Renal pelvis (tissue), 4 donors: Measurements from ENCODE around the gene ST14. TPM values are rescaled to one million over a fixed set of nuclear protein-coding genes. Genes with fewer than 3 reads are reported as not detected.
"Not testable (repeated sequence)": the region's sequence is repeated elsewhere in the genome, so short reads cannot be mapped to it uniquely, and the experiment has no call there.

ENCODE experiments used
- DNase-seq: peaks from one replicate; pipeline ENCODE4 v3.0.0-alpha.2; 2013
- polyA plus RNA-seq, 3 donors: library from polyadenylated mRNA; unstranded; fragments of 120-200 nt; gene quantifications; one replicate each; pipeline ENCODE4 v1.2.1, GENCODE V29; 2013; ENCODE audit not compliant: insufficient read length in 3 of 3

Gene ST14
- polyA plus RNA-seq, 3 donors = 34.2 to 39.2 (median 34.6) TPM

DNA sequence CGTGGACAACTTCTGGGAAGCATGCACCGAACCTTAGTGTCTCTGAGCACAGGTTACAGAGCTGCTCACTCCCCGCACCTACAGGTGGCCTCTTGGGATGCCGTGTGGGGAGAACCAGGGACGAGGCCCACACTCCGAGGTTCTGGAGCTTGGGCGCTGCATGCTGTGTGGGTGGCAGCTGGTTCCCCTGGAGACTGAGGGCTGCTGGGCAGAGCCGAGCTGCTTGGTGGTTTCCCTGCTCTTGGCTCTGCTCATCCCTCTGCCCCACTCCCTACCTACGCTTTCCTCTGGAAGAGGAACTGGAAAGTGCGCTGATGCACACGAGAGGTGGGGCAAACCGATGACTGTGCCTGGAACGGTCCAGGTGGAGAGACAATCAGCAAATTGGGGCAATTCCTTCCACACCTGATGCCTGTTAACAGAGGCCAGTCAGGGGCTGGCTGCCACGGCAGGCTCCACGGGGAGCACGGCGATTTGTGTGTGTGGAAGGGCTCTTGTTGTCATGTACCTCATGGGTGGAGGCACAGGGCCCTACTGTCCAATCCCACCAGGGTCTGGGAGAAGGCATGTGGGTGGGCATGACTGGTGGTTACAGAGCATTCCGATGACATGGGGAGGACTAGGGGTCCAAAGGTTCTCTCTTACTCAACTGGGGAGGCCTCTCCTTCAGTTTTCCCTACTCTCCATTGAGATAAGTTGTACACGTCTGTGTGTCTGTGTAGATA lies 60.9 kb downstream of the ST14 start:
- no peak for DNase-seq

DNA sequence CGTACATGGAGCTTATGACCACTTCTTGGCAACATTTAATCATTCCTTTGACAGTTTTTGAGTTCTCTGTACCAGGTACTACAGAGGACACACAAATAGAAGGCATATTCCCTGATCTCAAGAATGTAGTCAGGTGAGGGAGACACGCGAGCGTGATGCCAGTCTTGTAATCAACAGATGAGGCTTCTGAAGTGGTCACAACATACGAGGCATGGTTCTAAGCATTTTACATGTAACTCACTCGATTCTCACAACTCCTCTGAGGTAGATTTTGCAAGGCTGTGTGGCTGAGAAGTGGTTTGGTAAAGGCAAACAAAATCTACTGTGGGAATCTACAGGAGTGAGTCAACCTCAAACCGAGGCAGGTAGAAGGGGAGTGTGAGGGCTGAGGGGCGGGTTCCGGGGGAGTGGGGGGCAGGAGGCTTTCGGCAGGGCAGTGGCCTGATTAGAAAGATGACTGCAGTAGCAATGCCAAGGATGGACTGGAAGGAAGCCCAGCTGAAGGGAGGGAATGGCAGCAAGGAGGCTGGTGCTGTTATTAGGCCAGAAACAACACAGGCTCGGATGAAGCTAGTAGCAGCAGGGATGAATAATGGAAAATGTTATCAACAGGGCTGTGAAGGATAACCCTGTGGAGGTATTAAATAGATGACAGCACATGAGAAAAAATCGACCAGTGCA lies 63.8 kb downstream of the ST14 start:
- DNase-seq = no peak

DNA sequence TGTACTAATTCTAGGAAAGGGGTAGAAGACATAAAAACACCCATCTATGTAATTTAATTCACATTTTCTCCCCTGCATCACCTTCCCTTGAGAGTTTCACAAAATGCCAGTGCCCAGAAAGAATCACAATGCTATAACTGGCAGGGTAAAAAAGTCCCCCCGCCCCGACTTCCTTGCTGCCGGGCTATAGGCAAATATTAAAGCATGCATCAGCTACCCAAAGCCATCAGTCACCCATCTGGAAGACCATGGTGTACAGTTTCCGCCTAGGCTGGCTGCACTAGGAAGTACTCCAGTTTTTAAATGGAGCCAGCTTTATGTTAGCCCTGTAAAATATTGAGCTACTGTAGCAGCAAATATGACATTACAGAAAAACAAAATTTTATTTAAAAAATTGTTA lies 67.8 kb downstream of the ST14 start:
- DNase-seq = no peak

DNA sequence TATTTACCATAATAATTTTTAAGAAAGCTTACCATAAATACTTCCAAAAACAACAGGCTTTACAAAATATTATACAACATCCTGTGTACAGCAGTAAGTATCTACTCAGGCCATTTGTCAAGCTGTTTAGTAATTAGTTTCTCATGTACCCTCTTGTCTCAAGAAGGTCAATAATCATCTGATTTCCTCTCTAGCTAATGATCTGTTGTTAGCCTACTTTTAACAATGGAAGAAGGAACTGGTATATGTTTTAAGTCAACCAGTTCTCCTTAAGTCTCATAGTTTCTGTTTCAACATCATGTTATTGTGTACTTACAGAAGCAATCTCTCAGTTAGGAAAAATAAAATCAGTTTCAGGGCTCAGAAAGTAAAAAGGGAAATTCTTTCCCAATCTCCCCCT lies 73.9 kb downstream of the ST14 start:
- DNase-seq = not testable (repeated sequence)

DNA sequence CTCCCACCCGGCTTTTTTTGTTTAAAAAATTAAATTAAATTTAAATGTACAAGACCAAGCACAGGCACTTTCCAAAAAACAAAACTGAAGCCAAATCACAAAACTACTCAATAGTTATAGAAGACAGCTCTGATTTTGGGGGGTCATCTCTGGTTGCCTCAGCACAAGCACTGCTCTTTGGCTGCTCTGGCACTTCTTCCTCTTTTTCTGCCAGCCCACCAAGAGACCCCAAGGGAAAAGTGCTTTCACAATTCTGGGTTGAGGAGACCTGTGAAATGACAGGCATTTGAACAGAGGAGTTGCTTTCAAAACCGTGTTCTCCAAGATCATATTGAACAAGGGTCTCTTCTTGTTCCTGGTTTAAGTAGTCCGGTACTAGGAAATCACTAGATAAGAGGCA lies 74.3 kb downstream of the ST14 start:
- DNase-seq = not testable (repeated sequence)

DNA sequence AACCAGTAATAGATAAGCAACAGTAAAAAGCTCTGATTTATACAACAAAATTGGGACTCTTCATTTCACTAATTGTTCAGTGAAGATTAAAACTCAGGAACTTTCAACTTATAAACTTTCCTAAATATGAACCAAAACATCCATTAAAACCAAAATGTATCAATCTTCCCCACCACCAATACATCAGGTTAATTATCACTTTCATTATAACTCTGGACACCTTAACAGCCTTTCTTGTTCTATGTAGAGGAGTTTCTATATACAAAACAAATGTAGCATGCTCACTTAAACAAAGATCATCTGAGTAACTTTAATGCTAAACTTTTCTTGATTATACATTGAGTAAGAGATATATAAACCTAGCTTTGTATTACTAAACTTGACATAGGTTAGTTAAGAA lies 74.7 kb downstream of the ST14 start:
- DNase-seq = no peak

DNA sequence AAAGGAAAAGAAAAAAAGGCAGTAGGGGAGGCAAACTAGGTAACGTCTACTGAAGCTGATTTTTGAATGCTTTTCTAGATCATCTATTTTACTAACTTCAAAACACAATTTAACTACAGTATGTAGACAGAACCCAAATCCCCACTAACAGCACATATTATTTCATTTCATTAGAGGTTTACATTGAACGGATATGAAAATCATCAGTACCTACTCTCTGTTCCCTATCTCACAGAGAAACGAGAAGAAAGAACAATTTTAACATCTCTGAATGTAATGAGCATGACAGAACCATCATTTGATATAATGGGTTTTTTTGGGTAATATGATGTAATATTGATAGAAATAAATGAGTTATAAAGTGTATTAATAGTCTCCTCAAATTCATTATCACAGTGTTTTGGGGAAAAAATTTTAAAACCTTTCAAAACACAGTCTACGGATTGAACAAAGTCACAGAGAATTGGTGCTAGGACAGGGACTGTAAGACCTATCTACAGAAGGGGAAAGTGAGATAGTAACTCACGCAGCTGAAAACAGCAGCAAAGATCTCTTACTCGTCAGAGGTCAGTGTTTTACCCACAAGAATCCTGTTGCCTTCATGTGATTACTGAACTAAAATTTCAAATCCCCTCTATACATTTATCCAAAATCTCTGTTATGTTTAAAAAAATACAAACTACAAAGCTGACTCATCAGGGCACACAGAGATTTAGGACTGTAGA lies 77.9 kb downstream of the ST14 start:
- no peak for DNase-seq

DNA sequence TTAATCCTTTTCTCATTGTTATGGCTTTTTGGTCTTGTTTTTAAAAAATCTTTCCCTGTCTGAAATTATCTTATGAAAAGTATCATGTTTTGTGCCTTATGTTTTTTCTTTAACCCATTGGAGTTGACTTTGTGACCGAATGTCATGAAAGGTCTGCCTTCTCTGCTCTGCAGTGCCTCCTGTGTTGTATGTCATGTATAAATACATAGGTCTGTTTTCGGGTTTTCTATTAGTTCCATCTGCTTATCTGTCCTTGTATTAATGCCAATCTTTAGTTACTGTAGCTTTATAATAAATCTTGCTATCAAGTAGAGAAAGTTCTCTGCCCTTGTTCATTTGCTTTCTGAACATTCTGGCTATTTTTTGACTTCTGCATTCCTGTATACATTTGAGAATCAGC lies 82.1 kb downstream of the ST14 start:
- no peak for DNase-seq

DNA sequence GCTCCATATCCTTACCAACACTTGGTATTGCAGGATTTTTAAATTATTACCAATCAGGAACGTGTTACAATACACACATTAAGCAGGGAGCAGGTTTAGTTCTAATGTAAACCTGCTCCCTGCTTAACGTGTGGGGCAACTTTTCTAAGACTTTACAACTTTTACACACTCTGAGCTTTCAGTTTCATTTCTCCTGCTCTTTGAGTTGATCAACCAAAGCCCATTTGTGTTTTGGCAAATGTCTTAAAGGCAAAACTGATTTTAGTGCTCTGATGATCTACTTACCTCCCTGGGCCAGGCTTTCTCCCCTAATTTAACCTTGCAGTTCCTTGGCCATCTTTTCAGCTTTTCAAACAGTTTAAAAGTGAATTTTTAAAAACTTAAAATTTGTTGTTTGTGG lies 84.2 kb downstream of the ST14 start:
- no peak for DNase-seq

DNA sequence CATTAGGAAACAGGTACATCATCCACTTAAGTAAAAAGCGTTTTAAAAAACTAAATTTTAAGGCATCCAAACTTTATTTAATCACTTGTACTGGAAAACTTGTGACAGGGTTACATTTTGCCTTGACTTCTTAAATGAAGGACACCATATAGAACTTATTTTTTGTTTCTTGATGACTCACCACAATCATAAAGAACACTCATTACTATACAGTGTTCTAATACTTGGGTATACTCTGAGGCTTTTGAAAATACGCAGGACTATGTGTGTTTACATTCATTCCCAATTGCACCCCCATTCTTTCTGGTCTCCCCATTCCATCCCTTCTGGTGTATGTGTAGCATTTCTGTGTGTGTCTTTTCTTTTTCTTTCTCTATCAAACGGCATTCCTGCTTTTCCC lies 85.3 kb downstream of the ST14 start:
- DNase-seq = no peak

DNA sequence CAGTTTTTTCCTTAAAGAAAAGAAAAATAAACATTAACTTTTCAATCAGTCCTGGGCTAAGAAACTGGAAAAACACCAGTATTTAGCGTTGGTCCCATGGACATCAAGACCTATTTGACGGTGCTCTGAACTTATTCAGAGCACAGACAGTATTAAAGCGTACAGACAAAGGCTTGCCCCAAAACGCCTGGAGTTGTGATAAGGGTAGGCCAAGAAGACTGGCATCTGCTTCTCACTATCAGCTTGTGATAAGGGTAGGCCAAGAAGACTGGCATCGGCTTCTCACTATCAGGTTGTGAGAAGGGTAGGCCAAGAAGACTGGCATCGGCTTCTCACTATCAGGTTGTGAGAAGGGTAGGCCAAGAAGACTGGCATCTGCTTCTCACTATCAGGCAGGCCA lies 85.8 kb downstream of the ST14 start:
- DNase-seq = not testable (repeated sequence)

DNA sequence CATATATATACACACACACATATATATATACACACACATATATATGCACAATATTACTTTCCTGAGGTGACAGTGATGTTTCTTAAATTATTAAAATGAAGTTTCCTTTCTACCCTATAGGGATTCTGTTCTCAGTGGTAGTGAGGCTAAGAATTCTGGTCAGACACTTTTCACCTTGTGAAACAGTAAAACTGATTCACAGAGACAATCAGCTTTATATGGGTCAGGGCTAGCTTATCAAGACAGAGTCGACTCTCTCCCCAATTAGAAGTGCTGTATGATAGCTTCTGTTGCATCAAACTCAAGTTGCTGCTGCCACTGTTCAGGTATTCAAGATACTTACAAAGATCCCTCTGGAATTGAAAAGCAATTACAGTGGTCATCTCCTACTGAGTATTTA lies 86.7 kb downstream of the ST14 start:
- DNase-seq = no peak

DNA sequence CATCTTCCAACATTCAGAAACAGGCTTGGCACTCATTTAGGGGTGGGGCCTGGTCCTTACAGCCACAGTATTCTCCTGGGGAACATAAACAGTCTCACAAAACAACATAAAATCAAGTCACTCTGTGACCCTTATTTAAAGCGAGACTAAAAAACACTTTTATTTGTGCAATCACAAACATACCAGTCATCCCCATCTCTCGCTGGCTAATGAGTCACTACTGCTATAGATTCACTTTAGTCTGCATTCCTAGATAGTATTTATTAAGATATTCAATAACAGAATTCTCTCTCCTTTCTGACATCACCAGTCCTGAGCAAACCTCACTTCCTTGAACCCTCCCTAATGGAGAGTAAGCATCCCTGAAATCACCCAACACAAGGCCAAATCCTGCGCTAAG lies 87.2 kb downstream of the ST14 start:
- DNase-seq = no peak

DNA sequence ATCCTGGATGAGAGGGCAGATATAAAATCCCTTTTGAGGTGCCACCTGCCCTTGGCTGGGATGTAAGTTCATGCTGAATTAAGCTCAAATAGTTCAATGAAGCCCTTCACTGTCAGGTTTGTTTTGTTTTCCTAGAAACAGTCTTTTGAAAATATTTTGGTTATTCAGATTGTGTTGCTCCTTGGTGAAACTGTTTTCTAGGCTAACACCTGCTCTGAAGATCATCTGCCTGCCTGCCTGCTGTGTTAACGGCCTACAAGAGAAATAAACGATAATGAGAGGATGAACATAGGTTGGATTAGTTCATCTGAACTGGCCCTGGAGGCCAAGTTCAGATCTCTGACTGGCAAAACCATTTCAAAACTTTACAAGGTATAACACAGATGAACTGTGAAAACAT lies 87.7 kb downstream of the ST14 start:
- DNase-seq = no peak

DNA sequence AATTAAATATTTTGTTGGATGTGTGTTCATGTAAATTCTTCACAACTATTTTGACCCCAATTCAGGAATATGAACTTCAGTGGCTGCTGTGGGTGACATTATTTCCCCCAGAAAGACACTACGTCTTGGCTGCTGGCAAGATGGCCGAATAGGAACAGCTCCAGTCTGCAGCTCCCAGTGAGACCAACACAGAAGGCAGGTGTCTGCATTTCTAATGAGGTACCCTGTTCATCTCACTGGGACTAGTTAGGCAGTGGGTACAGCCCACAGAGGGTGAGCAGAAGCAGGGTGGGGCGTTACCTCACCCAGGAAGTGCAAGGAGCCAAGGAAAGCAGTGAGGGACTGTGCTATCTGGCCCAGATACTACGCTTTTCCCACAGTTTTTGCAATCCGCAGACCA lies 89.8 kb downstream of the ST14 start:
- DNase-seq = no peak

DNA sequence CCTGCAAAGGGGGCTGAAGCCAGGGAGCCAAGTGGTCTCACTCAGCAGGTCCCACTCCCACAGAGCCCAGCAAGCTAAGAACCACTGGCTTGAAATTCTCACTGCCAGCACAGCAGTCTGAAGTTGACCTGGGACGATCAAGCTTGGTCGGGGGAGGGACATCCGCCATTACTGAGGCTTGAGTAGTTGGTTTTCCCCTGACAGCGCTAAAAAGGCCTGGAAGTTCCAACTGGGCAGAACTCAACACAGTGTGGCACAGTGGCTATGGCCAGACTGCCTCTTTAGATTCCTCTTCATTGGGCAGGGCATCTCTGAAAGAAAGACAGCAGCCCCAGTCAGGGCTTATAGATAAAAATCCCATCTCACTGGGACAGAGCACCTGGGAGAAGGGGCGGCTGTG lies 90.3 kb downstream of the ST14 start:
- not testable (repeated sequence) for DNase-seq

DNA sequence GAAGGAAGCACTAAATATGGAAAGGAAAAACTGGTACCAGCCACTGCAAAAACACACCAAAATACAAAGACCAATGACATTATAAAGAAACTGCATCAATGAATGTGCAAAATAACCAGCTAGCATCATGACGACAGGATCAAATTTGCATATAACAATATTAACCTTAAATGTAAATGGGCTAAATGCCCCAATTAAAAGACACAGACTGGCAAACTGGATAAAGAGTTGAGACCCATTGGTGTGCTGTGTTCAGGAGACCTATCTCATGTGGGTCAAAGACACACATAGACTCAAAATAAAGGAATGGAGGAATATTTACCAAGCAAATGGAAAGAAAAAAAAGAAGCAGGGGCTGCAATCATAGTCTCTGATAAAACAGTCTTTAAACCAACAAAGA lies 92.2 kb downstream of the ST14 start:
- not testable (repeated sequence) for DNase-seq

Other genes with a start within 250 kb of the ST14 start
- 10 to 100 TPM in 2 of 3 donors, 1 to 10 TPM in 1; 8.6 to 11.0 (median 10.3) TPM for gene PRDM10, start 156.9 kb upstream of the ST14 start, polyA plus RNA-seq
- 100 to 1,000 TPM; 447 to 475 (median 450) TPM for gene APLP2, start 89.9 kb upstream of the ST14 start, polyA plus RNA-seq
- 10 to 100 TPM; 49.3 to 70.3 (median 60.7) TPM for gene ZBTB44, start 155.1 kb downstream of the ST14 start, polyA plus RNA-seq